HG02588 (cell line): ENCODE measurements around the gene JCAD.
"Not testable (repeated sequence)": the region's sequence is repeated elsewhere in the genome, so short reads cannot be mapped to it uniquely, and the experiment has no call there.

Experiments used
- ATAC-seq: cut with Tn5 transposase; IDR thresholded peaks from one replicate; pipeline ENCODE4 v1.9.1; 2021; ENCODE audit warnings: mild to moderate bottlenecking, moderate library complexity; ENCODE audit not compliant: unreplicated experiment

Gene JCAD

GRCh38 chr10:30059209-30060107, at the start of gene JCAD:
JCAD (minus strand) TSS chr10:30059586; CDS start chr10:30047812, 11,774 bp downstream.
- peak; percentile 86 for ATAC-seq

GRCh38 chr10:30106987-30107386, 47.6 kb upstream of the JCAD start:
- no peak for ATAC-seq

GRCh38 chr10:30103595-30104320, 44.4 kb upstream of the JCAD start:
- no peak for ATAC-seq

GRCh38 chr10:30099706-30100105, 40.3 kb upstream of the JCAD start:
- not testable (repeated sequence) for ATAC-seq

- no peak for ATAC-seq
Measured at GRCh38 chr10:30099101-30099500, 39.7 kb upstream of the JCAD start.

GRCh38 chr10:30098629-30099028, 39.2 kb upstream of the JCAD start:
- ATAC-seq = no peak

GRCh38 chr10:30096564-30096963, 37.2 kb upstream of the JCAD start:
- ATAC-seq = no peak

GRCh38 chr10:30095631-30096422, 36.4 kb upstream of the JCAD start:
- ATAC-seq = no peak

GRCh38 chr10:30094601-30095000, 35.2 kb upstream of the JCAD start:
- ATAC-seq = no peak

GRCh38 chr10:30093303-30093950, 34.0 kb upstream of the JCAD start:
- ATAC-seq = no peak

GRCh38 chr10:30092151-30092790, 32.9 kb upstream of the JCAD start:
- ATAC-seq = no peak

GRCh38 chr10:30091136-30091535, 31.8 kb upstream of the JCAD start:
- no peak for ATAC-seq

- no peak for ATAC-seq
Measured at GRCh38 chr10:30088178-30088577, 28.8 kb upstream of the JCAD start.

- no peak for ATAC-seq
Measured at GRCh38 chr10:30083934-30084333, 24.5 kb upstream of the JCAD start.

GRCh38 chr10:30081182-30081581, 21.8 kb upstream of the JCAD start:
- ATAC-seq = no peak

- ATAC-seq = no peak
Measured at GRCh38 chr10:30080161-30080560, 20.8 kb upstream of the JCAD start.

- no peak for ATAC-seq
Measured at GRCh38 chr10:30079408-30079807, 20.0 kb upstream of the JCAD start.

- no peak for ATAC-seq
Measured at GRCh38 chr10:30075481-30075880, 16.1 kb upstream of the JCAD start.

GRCh38 chr10:30074933-30075332, 15.5 kb upstream of the JCAD start:
- no peak for ATAC-seq

GRCh38 chr10:30074090-30074489, 14.7 kb upstream of the JCAD start:
- no peak for ATAC-seq
